ENCODE data around the gene HUNK.

HUNK gene

DNA sequence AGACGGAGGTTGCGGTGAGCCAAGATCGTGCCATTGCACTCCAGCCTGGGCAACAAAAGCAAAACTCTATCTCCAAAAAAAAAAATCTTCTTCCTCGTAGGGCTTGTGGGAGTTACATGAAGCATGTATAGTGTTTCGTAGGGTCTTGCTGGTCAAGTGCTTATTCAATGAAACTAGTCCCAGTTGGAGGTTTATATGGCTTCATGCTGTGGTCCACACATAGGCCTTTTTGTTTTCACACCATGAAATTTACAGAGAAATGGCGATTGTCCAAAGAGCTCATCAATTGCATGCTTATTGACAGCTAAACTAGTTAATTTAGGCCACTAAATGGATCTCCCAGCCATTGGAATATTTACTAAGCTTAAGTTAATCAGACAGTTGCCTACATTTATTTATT, 29.6 kb downstream of the HUNK start:
- Histone ChIP-seq H3K4me2 (no peak overlapping the region), H3K9ac (no peak overlapping the region), H3K4me1 (peaks cover 34% of the 10 kb centered on the region), H3K27ac (no peak overlapping the region), H3K9me3 (no peaks in the 10 kb centered on the region; the same call in 1 of the 2 replicates), H3K36me3 (peaks cover 4% of the 10 kb centered on the region), H4K20me1 (no peaks in the 10 kb centered on the region), H3K4me3 (no peak overlapping the region), H3K27me3 (no peaks in the 10 kb centered on the region)
- no peak for TF ChIP-seq Cebpa-rat (IDR thresholded peaks at IDR 0.05)

DNA sequence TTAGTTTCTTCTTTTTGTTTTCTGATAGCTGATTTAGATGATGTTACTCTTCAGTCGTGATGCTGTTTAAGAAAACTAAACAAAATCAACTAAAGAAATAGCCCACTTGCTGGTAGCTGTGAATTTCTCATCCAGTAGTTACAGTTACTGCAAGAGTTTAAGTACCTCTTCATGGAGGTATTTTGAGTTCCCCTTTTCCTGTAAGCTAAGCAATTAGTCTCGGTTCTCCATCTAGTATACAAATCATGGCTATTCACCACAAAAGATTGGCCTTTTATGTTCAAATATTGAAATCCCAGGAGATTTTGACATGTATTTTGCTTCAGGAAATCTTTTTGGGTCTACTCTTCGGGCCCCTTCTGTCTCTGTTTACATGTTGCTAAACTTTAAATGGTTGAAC, 31.1 kb downstream of the HUNK start:
- no peak overlapping the region for H3K9ac ChIP-seq
- H3K36me3 ChIP-seq = no peaks in the 10 kb centered on the region; the same call in 1 of the 2 replicates
- H4K20me1 ChIP-seq = no peaks in the 10 kb centered on the region
- H3K4me3 ChIP-seq = no peak overlapping the region
- no peak for TF ChIP-seq Cebpa-rat (IDR thresholded peaks at IDR 0.05)
- H3K27ac ChIP-seq = no peak overlapping the region
- H3K4me1 ChIP-seq = peaks cover 25% of the 10 kb centered on the region
- peak overlapping the region; percentile 32 for H3K4me2 ChIP-seq
- no peaks in the 10 kb centered on the region; the same call in 1 of the 2 replicates for H3K9me3 ChIP-seq
- no peaks in the 10 kb centered on the region for H3K27me3 ChIP-seq

DNA sequence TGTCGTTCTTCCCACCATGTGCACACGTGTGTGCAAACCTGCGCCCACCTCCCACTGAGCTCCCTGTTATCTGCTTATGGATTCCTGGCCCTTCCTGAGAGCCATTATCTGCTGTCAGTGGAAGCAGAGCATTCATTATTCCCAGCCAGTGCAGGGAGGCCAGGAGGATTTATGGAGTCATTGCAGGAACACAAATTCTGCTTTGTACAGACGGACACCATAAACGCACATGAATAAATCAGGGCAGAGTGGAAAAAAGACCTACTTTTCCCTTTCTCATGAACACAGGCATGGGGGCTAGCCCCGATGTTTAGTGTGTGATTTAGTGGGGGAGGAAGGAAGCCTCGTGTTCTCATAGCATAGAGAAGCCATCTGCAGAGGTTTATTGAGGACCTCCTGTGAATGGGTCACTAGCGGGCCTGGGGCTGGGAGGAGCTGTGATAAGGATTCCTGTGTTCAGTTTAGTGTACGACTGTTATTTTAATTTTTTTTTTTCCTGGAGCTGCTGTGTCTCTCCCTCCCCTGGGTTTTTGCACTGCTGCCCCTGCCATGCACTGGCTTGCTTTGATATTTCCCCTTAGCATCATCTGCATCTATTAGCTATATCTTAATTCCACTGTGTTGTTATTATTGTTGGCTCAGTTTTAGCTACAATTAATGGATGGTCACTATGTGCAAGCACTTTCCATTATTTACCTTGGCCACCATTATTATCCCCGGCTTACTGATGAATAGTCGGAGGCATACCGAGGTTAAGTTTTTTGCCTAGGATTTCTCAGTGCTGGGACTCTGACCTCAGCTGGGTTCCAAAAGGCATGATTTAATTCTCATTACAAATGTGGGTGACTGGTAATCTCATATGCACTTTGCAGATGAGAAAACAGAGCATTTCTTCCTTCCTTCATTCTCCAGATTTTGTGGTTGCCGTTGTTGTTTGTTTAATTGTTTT, 33.0 kb downstream of the HUNK start:
- H3K27ac ChIP-seq = no peak overlapping the region
- H4K20me1 ChIP-seq = no peaks in the 10 kb centered on the region
- no peaks in the 10 kb centered on the region for H3K27me3 ChIP-seq
- H3K4me1 ChIP-seq = peaks cover 19% of the 10 kb centered on the region
- no peaks in the 10 kb centered on the region; the same call in 1 of the 2 replicates for H3K9me3 ChIP-seq
- no peak overlapping the region for H3K4me2 ChIP-seq
- H3K4me3 ChIP-seq = no peak overlapping the region
- H3K36me3 ChIP-seq = no peaks in the 10 kb centered on the region
- no peak overlapping the region for H3K9ac ChIP-seq
- TF ChIP-seq Cebpa-rat (IDR thresholded peaks at IDR 0.05) = no peak

DNA sequence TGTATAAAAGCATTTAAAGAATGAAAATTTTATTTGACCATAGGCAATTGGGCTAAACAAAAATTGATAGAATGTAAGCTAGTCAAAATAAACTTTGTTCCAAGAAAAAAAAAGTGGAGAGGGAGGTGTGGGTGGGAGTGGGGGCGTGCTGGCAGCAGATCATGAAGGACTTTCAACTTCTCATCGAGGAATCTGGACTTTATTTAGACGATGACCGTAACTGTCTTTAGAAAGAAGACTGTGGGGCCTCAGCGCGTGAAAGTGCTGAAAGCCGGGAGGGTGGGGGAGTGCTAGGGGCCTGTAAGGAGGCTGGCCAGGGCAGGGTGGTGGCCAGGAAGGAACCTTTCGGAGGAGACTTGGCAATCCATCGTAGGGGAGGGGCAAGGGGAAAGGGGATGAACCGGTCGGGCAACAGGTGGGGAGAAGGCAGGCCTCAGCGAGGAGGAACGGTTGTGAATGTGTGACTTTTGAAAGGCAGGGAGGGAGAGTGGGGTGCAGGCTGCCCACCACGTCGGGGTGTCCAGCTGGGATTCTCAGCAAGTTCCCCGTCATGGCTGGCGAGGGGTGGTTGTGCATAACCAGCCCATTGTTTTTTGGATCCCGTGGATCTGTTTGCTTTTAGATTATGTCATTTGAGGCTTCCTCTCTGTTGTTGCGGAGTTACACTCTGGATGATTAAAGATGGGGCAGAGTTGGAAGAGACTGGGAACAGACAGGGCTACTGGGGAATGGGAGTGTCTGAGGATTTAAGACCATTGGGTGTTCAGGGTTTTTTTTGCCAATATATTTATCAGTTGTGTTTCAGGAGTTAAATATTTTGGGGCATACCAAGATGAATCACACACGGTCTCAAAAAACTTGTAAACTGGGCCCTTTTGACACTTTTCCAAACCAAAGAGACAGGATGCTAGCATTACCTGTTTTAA, 35.5 kb downstream of the HUNK start:
- no peak overlapping the region for H3K4me2 ChIP-seq
- H3K27me3 ChIP-seq = no peaks in the 10 kb centered on the region
- H3K36me3 ChIP-seq = peaks cover 6% of the 10 kb centered on the region
- no peak overlapping the region for H3K4me3 ChIP-seq
- peaks cover 13% of the 10 kb centered on the region for H3K4me1 ChIP-seq
- H3K27ac ChIP-seq = no peak overlapping the region
- no peaks in the 10 kb centered on the region for H4K20me1 ChIP-seq
- no peak for TF ChIP-seq Cebpa-rat (IDR thresholded peaks at IDR 0.05)
- H3K9me3 ChIP-seq = no peaks in the 10 kb centered on the region
- H3K9ac ChIP-seq = no peak overlapping the region

DNA sequence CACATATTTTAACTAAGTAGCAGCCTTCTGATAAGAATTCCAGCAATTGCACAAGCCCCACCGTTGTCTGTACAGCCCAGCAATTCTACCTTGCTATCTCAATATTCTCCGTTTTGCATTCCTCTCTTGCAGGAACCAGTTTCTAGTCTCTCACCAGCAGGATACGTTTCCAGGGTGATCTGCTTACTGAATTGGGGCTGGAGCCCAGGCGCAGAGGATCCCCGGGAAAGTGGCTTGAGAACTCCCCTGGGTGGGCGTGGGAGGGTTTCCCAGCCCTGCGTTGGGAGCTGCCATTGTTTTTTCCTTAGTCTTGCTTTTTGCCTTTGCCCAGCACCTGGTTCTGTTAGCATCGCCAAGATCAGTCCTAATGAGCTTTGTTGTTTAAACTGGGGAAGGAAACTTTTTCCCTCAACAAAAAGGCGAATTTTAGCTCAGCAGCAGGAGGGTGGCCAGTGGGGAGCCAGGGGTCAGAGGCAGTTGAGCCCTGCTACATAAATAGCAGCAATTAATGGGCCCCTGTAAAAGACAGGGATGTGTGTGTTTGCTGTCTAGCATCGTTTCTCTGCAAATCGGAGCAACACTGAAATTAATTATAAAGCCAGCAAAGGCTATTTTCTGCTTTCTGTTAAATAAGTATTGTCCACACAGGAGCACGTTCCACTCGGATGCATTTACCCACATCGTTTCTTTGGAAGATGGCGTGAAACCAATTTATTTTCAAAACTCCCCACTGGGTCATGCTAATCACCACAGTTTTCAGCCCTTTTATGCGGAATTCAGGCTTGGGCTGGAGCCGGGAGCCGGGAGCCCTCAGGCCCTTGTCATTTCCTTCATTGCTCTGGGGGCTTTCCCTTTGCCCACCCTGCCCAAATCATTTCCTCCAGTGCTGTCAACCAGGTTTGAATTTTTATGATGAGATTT, 36.6 kb downstream of the HUNK start:
- H4K20me1 ChIP-seq = no peaks in the 10 kb centered on the region
- no peak for TF ChIP-seq Cebpa-rat (IDR thresholded peaks at IDR 0.05)
- H3K9me3 ChIP-seq = no peaks in the 10 kb centered on the region
- H3K27me3 ChIP-seq = no peaks in the 10 kb centered on the region
- H3K4me1 ChIP-seq = peaks cover 3% of the 10 kb centered on the region
- H3K36me3 ChIP-seq = peaks cover 6% of the 10 kb centered on the region
- no peak overlapping the region for H3K9ac ChIP-seq
- no peak overlapping the region for H3K4me3 ChIP-seq
- no peak overlapping the region for H3K27ac ChIP-seq
- H3K4me2 ChIP-seq = no peak overlapping the region

DNA sequence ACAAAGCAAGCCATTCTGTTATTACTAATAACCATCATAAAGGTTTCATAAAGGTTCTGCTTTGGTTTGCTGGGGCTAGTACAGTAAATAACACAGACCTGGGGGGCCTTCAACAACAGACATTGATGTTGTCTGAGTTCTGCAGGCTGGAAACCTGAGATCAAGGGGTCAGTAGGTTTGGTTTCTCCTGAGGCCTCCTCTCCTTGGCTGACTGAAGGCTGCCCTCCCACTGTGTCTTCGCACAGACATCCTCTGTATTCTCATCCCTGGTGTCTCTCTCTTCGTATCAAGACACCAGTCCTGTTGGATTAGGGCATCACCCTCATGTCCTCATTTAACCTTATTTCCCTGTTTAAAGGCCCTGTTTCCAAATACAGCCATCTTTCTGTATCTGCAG, 37.3 kb downstream of the HUNK start:
- Histone ChIP-seq H4K20me1 (no peaks in the 10 kb centered on the region), H3K9ac (no peak overlapping the region), H3K36me3 (peaks cover 6% of the 10 kb centered on the region), H3K27me3 (no peaks in the 10 kb centered on the region), H3K4me2 (no peak overlapping the region), H3K27ac (no peak overlapping the region), H3K9me3 (no peaks in the 10 kb centered on the region), H3K4me1 (no peaks in the 10 kb centered on the region), H3K4me3 (no peak overlapping the region)
- TF ChIP-seq Cebpa-rat (IDR thresholded peaks at IDR 0.05) = no peak

DNA sequence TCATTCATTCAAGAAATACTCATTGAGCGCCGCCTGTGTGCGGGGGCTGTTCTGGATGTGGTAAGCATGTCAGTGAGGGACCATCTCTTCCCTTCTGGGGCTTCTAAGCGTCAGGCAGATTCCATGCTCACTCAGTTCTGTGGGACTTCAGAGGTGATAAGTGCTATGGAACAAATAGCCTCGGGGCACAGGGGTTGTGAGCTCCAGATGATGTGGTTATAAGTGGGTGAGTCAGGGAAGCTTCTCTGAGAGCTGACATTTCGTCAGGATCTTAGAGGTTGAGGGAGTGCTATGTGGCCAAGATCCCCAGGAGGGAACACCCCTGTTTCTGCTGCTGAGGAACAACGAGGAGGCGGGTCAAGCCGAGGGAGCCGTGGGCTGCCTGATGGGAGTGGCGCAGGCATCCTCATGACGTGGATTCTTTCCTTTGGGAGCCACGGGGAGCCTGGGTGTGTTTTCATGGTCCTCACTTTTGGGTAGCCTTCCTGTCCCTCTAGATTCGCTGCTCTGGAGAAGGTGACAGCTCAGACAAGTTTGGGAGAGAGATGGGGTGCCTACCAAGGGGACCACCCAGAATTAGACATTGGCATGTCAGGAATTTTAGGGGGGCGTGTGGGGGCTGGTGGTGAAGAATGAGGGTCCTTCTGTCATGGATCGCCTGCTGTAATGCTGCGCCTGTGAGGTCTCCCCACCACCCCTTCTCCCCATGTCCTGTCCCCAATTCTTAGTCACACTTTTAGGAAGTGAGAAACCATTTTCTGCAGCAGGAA, 38.5 kb downstream of the HUNK start:
- Histone ChIP-seq H3K36me3 (peaks cover 6% of the 10 kb centered on the region), H3K27ac (no peak overlapping the region), H4K20me1 (no peaks in the 10 kb centered on the region), H3K4me3 (no peak overlapping the region), H3K4me2 (no peak overlapping the region), H3K4me1 (no peaks in the 10 kb centered on the region), H3K9ac (no peak overlapping the region), H3K9me3 (no peaks in the 10 kb centered on the region), H3K27me3 (no peaks in the 10 kb centered on the region)
- no peak for TF ChIP-seq Cebpa-rat (IDR thresholded peaks at IDR 0.05)

DNA sequence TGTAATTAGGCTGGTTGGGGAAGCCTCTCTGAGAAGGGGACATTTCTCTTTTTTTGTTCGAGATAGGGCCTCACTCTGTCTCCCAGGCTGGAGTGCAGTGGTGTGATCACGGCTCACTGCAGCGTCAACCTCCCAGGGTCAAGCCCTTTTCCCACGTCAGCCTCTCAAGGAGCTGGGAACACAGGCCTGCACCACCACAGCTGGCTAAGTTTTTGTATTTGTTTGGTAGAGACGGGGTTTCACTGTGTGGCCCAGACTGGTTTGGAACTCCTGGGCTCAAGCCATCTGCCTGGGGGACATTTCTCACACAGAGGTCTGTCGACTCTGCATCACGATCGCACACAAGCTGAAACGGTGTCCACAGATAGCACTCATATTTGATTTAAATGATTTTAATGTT, 39.7 kb downstream of the HUNK start:
- H3K4me1 ChIP-seq = no peaks in the 10 kb centered on the region
- H3K27ac ChIP-seq = no peak overlapping the region

More for the DNA sequence above, 39.7 kb downstream of the HUNK start:
- Histone ChIP-seq H3K9ac (no peak overlapping the region), H3K27me3 (no peaks in the 10 kb centered on the region), H4K20me1 (no peaks in the 10 kb centered on the region), H3K4me2 (no peak overlapping the region), H3K9me3 (no peaks in the 10 kb centered on the region), H3K36me3 (peaks cover 6% of the 10 kb centered on the region), H3K4me3 (no peak overlapping the region)
- no peak for TF ChIP-seq Cebpa-rat (IDR thresholded peaks at IDR 0.05)
